ENCODE results near the gene CRB2. TPM values are rescaled to one million over a fixed set of nuclear protein-coding genes. Genes with fewer than 3 reads are reported as not detected.

Gene CRB2
- polyA plus RNA-seq, 1 donor from 2014 or later = not detected

DNA sequence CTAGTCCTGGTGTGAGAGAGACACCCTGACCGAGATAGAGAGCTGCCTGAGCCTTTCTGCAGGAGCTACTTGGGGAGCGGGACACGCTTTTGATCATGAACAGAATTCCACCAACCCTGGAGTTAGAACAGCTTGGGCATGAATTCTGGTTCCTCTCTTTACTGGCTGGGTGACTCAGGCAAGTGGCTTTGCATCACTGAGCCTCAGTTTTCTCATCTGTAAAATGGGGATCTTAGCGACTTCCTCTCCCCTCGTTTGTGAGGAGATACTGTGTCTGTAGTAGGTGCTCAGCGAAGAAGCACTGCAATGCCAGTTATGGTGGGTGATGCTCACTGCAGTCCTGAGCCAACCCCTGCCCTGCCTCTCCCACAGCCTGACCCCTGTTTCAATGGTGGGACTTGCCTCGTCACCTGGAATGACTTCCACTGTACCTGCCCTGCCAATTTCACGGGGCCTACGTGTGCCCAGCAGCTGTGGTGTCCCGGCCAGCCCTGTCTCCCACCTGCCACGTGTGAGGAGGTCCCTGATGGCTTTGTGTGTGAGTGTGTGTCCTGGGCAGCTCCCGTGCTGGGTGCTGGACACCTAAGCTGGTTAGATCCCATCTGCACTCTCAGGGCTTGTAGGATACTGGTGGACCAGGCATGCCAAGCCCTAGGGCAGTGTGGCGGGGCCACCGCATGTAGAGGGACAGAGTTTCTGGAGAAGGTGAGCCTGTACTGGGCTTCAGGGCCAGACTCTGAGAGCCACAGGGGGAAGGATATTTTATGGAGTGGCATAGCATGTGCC, 16.0 kb downstream of the CRB2 start:
- Mint-ChIP-seq H3K27ac (peak overlapping the region in 1 of 3 donors; percentile 44), H3K4me1 (peaks cover 0 to 6% (median 5%) of the 10 kb centered on the region in 3 donors), H3K4me3 (peak overlapping the region in 2 of 4 donors; percentile 10 to 66), H3K27me3 (peaks cover 37% of the 10 kb centered on the region), H3K9me3 (peaks cover 0 to 1% (median 0%) of the 10 kb centered on the region in 3 donors), H3K36me3 (peaks cover 2% of the 10 kb centered on the region)

DNA sequence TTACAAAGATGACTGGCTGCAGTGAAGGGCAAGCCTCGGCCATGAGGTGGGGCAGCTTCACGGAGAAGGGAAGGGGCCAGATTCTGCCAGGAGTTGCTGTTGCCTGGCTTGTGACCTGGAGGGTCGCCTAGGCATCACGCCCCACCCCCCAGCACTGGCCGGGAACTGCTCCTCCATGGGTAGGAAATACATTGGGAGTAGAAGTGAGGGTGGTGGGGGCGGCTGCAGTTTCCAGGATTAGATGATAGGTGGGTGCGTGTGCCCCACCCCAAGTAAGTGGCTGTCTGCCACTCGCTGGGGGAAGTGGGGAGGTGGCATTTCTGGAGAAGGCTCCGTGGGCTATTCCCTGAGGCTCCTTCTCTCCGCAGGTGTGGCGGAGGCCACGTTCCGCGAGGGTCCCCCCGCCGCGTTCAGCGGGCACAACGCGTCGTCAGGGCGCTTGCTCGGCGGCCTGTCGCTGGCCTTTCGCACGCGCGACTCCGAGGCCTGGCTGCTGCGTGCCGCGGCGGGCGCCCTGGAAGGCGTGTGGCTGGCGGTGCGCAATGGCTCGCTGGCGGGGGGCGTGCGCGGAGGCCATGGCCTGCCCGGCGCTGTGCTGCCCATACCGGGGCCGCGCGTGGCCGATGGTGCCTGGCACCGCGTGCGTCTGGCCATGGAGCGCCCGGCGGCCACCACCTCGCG, 16.9 kb downstream of the CRB2 start:
- H3K27me3 Mint-ChIP-seq = peaks cover 37% of the 10 kb centered on the region
- H3K27ac Mint-ChIP-seq = peak overlapping the region in 1 of 3 donors; percentile 44
- peak overlapping the region in 1 of 4 donors; percentile 52 for H3K4me3 Mint-ChIP-seq

DNA sequence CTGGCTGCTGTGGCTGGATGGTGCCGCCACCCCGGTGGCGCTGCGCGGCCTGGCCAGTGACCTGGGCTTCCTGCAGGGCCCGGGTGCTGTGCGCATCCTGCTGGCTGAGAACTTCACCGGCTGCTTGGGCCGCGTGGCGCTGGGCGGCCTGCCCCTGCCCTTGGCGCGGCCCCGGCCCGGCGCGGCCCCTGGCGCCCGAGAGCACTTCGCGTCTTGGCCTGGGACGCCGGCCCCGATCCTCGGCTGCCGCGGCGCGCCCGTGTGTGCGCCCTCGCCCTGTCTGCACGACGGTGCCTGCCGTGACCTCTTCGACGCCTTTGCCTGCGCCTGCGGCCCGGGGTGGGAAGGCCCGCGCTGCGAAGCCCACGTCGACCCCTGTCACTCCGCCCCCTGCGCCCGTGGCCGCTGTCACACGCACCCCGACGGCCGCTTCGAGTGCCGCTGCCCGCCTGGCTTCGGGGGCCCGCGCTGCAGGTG, 17.5 kb downstream of the CRB2 start:
- no peak overlapping the region for H3K27ac Mint-ChIP-seq
- H3K9me3 Mint-ChIP-seq = peaks cover 0 to 1% (median 0%) of the 10 kb centered on the region in 3 donors
- H3K36me3 Mint-ChIP-seq = peaks cover 4% of the 10 kb centered on the region
- peaks cover 0 to 6% (median 5%) of the 10 kb centered on the region in 3 donors for H3K4me1 Mint-ChIP-seq
- H3K27me3 Mint-ChIP-seq = peaks cover 37% of the 10 kb centered on the region
- H3K4me3 Mint-ChIP-seq = no peak overlapping the region

More for the DNA sequence above, 16.9 kb downstream of the CRB2 start:
- Mint-ChIP-seq H3K9me3 (peaks cover 0 to 1% (median 0%) of the 10 kb centered on the region in 3 donors), H3K36me3 (peaks cover 4% of the 10 kb centered on the region), H3K4me1 (peaks cover 0 to 6% (median 5%) of the 10 kb centered on the region in 3 donors)

DNA sequence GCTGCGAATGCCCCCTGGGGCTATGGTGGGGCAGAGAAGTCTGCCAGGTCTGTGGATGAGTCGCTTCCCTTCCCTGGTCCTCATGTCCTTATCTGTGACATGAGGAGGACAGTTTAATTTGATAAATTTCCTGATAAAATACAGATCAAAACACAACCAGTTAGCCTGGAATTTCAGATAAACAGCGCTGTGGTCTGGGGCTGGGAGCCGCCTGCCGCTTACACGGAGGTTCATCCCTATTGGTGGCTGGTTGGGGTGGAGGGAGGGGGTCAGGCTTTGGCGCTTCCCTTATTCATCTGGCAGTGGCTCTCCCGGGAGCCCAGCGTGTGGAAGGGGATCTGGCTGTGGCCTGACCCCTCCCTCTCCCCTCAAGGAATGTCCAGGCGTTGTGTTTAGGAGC, 17.9 kb downstream of the CRB2 start:
- Mint-ChIP-seq H3K4me3 (no peak overlapping the region), H3K9me3 (peaks cover 0 to 1% (median 0%) of the 10 kb centered on the region in 3 donors), H3K36me3 (peaks cover 4% of the 10 kb centered on the region), H3K27me3 (peaks cover 37% of the 10 kb centered on the region), H3K27ac (no peak overlapping the region), H3K4me1 (peaks cover 0 to 6% (median 5%) of the 10 kb centered on the region in 3 donors)

DNA sequence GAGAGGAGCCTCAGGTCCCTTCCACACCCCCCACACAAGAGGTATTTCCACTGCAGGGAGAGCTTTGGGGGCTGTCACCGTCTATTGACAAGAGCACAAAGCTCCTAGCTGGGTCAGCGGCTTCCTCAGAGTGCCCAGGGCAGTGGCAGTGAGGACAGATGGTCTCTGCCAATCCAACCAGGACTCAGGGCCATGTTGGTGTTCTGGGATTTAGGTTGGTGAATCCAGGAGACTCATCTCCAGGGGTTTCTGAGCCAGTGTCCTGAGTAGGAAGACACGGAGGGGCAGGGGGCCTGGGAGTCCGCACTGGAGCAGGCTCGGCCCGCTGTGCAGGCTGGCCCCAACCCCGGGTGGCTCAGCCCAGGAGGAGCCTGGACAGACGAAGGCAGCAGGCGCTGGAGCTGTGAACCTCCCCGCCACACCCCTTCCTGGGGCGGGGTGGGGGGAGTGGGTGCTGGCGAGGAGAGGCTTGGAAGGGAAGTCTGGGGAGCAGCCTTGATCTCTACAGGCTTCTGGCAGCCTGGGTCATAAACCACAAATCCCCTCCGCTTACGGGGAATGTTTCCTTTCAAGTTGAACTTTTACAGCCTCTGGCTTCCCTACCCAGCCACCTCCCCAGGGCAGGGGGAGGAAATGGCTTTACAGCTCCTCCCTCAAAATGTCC, 19.6 kb downstream of the CRB2 start:
- Mint-ChIP-seq H3K27me3 (peaks cover 33% of the 10 kb centered on the region), H3K9me3 (peaks cover 0 to 1% (median 0%) of the 10 kb centered on the region in 3 donors), H3K4me1 (peaks cover 0 to 6% (median 5%) of the 10 kb centered on the region in 3 donors), H3K36me3 (peaks cover 4% of the 10 kb centered on the region), H3K27ac (no peak overlapping the region), H3K4me3 (no peak overlapping the region)

DNA sequence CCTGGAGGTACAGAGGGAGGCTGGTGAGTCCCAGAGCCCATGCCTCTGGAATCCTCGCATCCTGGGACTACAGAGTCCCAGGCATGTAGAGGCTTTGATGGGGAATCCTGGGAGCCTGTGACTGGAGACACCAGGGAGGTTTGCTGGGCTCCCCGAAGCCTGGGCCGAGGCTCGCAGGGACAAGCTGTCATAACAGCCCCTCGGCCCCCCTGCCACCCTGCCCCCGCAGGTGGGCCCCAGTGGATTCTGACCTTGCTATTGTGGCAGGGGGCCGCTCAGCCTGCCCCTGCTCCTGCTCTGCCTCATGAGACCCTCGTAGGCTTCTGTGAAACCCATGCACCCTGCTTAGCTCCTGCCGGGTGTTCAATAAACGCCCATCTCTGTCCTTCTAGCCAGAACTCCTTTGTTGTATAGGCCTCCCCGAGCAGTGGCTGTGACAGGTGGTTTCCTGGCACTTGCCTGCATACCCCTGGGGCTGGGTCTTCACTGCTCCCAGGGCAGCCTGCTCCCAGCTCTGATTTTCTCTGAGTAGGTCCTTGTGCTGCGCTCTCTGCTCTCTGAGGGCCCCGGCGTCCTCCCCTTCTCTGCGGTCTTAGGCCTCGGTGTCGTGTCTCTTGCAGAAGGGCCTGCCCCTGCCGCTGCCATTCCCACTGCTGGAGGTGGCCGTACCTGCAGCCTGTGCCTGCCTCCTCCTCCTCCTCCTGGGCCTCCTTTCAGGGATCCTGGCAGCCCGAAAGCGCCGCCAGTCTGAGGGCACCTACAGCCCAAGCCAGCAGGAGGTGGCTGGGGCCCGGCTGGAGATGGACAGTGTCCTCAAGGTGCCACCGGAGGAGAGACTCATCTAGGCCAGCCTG, 20.4 kb downstream of the CRB2 start:
- Mint-ChIP-seq H3K27ac (peak overlapping the region in 1 of 3 donors; percentile 53), H3K36me3 (peaks cover 5% of the 10 kb centered on the region), H3K4me1 (peaks cover 0 to 6% (median 5%) of the 10 kb centered on the region in 3 donors), H3K9me3 (peaks cover 0 to 1% (median 0%) of the 10 kb centered on the region in 3 donors), H3K4me3 (no peak overlapping the region), H3K27me3 (peaks cover 30% of the 10 kb centered on the region)

DNA sequence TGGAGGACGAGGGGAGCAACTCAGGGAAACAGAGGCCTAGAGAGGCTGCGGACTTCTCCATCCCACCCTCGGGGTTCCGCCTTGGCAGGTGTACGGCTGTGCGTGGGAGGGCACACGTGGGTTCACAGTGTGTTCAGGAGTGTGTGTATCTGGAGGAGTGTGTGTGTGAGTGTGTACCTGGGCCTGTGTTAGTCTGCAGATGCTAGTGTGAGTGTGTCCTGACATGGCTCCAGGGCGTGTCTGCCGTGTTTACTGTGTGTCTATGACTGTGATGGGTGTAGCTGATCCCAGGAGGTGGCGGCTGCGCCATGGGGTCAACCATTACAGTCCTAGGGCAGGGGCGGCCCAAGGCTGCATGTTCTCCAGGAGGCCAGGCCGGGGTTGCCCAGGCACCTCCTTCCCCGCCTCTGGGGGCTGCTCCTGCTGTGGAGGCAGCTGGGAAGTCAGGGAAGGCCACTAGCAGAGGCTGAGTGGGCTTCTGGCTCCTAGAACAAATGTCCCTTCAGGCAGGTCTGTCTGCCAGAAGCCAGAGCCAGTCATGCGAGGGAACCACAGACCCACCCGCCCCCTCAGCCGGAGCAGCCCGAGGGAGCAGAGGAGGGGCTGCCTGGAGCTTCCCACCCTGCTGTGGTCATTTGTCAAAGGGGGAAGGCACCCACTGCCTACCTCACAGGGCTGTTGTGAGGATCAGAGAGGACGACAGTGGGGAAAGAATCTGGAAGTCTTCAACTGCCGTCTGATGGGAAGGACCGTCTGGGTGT, 21.4 kb downstream of the CRB2 start:
- H3K27me3 Mint-ChIP-seq = peaks cover 20% of the 10 kb centered on the region
- H3K36me3 Mint-ChIP-seq = peaks cover 5% of the 10 kb centered on the region
- H3K9me3 Mint-ChIP-seq = peaks cover 0 to 1% (median 0%) of the 10 kb centered on the region in 3 donors
- no peak overlapping the region for H3K4me3 Mint-ChIP-seq
- H3K4me1 Mint-ChIP-seq = peaks cover 0 to 4% (median 2%) of the 10 kb centered on the region in 3 donors
- peak overlapping the region in 2 of 3 donors; percentile 53 to 59 for H3K27ac Mint-ChIP-seq

DNA sequence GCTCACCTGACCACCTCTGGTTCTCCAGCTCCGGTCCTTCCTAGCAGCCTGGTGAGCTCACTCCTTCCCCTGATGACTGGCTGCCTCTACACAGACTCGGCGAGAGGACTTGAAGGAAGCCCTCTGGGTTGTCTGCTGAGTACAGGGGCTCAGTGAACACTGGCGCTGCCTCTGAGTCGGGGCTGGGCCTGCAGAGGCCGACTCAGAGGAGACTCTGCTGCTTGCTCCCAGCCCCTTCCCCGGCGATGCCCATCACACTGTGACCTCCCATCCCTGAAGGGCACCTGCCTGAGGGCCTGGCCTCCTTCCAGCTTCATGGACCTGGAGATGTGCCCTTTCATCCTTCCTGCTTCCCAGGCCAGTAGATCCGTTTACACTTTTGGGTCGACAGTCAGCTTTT, 22.0 kb downstream of the CRB2 start:
- Mint-ChIP-seq H3K27ac (no peak overlapping the region), H3K36me3 (peaks cover 3% of the 10 kb centered on the region), H3K4me3 (no peak overlapping the region), H3K27me3 (peaks cover 15% of the 10 kb centered on the region), H3K9me3 (peaks cover 0 to 1% (median 0%) of the 10 kb centered on the region in 3 donors), H3K4me1 (no peaks in the 10 kb centered on the region)

DNA sequence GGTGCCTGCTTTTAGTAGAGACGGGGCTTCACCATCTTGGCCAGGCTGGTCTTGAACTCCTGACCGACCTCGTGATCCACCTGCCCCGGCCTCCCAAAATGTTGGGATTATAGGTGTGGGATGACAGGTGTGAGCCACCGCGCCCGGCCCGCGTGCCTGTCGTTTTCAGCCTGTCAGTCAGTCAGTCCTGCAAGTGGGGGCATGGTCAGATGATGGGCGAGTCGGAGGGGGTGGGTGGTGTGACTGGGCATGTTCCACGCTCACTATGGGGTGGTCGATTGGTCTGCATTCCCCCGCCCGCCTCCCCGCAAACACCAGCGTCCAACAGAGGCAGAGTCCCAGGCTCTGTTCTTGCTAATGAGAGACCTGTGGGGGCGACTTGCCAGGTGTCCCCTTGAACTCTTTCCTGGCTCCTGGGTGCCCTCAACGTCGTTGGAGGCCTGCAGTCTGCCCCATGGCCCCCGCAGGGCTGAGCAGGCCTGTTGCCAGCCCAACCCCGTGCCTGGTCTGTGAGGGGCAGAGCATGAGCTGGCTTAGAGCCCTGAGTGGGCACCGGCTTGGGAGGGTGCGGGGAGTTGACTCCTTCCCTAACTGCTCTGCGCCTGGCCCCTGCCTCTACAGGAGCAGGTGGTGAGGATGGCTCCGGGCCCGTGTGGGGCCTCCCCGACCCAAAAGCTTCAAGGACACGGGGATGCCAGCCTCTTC, 23.1 kb downstream of the CRB2 start:
- no peaks in the 10 kb centered on the region for H3K4me1 Mint-ChIP-seq
- H3K36me3 Mint-ChIP-seq = peaks cover 3% of the 10 kb centered on the region
- peaks cover 0 to 1% (median 0%) of the 10 kb centered on the region in 3 donors for H3K9me3 Mint-ChIP-seq
- no peak overlapping the region for H3K4me3 Mint-ChIP-seq
- peaks cover 11% of the 10 kb centered on the region for H3K27me3 Mint-ChIP-seq
- H3K27ac Mint-ChIP-seq = no peak overlapping the region

DNA sequence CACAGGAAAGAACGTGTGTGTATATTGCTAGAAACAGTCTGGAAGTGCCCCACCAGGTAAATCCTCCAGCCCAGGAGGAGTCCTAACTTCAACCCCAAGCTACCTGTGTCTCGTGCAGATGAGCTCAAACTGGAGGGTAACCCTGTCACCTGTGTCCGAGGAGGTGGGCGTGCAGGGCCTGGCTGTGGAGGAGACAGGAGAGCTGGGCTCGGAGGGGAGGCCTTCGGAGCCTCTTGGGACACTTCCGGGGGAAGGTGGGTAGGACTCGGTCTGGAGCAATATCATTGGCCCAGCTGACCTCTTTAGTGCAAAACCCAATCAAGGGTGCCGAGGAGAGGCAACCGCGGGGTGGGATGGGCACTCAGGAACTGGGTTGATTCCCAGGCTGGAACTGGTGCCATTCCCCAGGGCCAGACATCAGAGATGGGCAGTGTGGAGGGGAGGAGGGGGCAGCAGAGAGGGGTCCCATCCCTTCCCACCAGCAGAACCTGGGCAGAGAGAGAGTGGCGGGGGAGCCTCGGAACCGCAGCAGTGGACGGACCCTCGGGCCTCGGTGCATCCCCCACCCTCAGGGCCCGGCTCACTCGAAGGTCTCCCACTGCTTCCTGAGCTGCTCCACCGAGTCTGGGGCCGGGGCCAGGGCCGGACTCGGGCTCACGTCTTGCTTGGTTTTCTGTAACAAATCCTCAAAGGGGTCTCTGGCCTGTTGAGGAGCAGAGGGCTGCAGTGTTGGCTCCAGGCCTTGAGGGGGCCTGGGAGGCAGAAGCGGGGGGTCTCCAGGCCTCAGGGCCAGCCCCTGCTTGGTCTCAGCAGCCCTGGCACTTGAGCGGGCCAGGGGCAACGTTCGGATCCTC, 25.1 kb downstream of the CRB2 start:
- no peaks in the 10 kb centered on the region for H3K9me3 Mint-ChIP-seq
- H3K36me3 Mint-ChIP-seq = peaks cover 3% of the 10 kb centered on the region
- H3K4me1 Mint-ChIP-seq = peaks cover 0 to 3% (median 3%) of the 10 kb centered on the region in 3 donors
- no peak overlapping the region for H3K27ac Mint-ChIP-seq
- no peak overlapping the region for H3K4me3 Mint-ChIP-seq
- H3K27me3 Mint-ChIP-seq = no peaks in the 10 kb centered on the region

DNA sequence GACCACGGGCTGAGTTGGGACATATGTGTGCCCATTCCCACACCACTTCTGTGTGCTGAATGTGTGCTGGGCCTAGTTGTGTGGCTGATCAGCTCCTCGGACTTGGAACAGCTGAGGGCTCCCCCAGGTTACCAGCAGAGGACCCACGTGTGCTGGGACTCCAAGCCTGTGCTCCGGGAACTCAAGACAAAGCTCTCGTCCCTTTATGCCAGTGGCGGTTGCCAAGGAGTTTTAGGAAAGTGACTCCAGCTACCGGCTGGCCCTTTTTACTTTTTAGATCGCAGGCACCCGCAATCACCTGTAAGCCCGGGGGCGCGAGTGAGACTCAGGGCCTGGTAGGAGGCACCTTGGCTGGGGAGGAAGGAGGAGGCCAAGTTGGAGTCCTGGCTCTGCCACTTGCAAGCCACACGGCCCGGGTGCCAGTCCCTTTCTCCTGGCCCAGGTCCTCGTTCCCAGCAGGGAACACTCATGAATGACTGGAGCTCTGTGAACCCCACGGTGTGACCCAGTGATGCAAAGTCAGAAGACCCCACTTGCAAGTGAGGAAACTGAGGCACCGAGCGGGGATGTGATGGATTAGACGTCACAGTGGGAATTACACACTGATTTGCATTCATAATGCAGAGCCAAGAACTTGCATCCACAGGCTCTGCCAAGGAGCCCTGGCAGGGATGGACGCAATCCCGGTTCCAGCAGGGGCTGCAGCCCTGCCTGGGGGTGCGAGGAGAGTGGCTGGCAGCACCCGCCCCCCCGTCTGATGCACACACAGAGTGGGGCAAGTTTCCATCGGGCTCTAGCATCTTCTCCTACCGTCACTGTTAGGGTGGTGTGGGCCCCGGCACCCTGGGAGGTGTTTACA, 26.9 kb downstream of the CRB2 start:
- Mint-ChIP-seq H3K36me3 (peaks cover 1% of the 10 kb centered on the region), H3K4me1 (peaks cover 0 to 3% (median 3%) of the 10 kb centered on the region in 3 donors), H3K9me3 (no peaks in the 10 kb centered on the region), H3K4me3 (no peak overlapping the region), H3K27me3 (no peaks in the 10 kb centered on the region), H3K27ac (no peak overlapping the region)
